IPS-15b (cell line): Measurements from ENCODE around the gene TAF1.
"Not testable (repeated sequence)": the region's sequence is repeated elsewhere in the genome, so short reads cannot be mapped to it uniquely, and the experiment has no call there.

ENCODE experiments used
- H3K27me3 ChIP-seq: one replicate; pipeline ENCODE4 v1.6.1; 2013; ENCODE audit warnings: low read length; ENCODE audit not compliant: control insufficient read depth, insufficient read depth
- H3K36me3 ChIP-seq: one replicate; pipeline ENCODE4 v1.6.1; 2013; ENCODE audit warnings: low read length; ENCODE audit not compliant: control insufficient read depth, insufficient read depth
- H3K4me1 ChIP-seq: one replicate; pipeline ENCODE4 v1.6.1; 2013; ENCODE audit warnings: mild to moderate bottlenecking, low read length; ENCODE audit not compliant: control insufficient read depth, insufficient read depth
- H3K4me3 ChIP-seq: one replicate; pipeline ENCODE4 v1.5.1; 2013; ENCODE audit warnings: low read depth, low read length
- H3K9ac ChIP-seq: one replicate; pipeline ENCODE4 v1.6.1; 2013; ENCODE audit warnings: low read depth, mild to moderate bottlenecking, low read length
- H3K9me3 ChIP-seq: one replicate; pipeline ENCODE4 v1.6.1; 2013; ENCODE audit warnings: mild to moderate bottlenecking, low read length; ENCODE audit not compliant: control insufficient read depth, insufficient read depth

TAF1 gene

GRCh38 chrX:71365875-71366673 is at the start of gene TAF1:
Gene TAF1 (plus strand): TSS chrX:71366357. CDS start chrX:71366375, 18 bp downstream.
- Histone ChIP-seq H3K9ac (peak within 1 kb of the TSS; percentile 60), H3K4me3 (peak within 1 kb of the TSS; percentile 87), H3K4me1 (no peaks in the 10 kb centered on the region), H3K27me3 (no peaks in the 10 kb centered on the region), H3K9me3 (no peaks in the 10 kb centered on the region), H3K36me3 (peaks cover 2% of the 10 kb centered on the region)

- H3K36me3 ChIP-seq, H3K27me3 ChIP-seq, H3K4me3 ChIP-seq, H3K9ac ChIP-seq, H3K4me1 ChIP-seq, H3K9me3 ChIP-seq: not testable (repeated sequence)
Measured at GRCh38 chrX:71316959-71317358, 49.2 kb upstream of the TAF1 start.

- no peaks in the 10 kb centered on the region for H3K4me1 ChIP-seq
- H3K27me3 ChIP-seq = no peaks in the 10 kb centered on the region
- no peak overlapping the region for H3K4me3 ChIP-seq
- no peaks in the 10 kb centered on the region for H3K9me3 ChIP-seq
- no peaks in the 10 kb centered on the region for H3K36me3 ChIP-seq
- H3K9ac ChIP-seq = no peak overlapping the region
Measured at GRCh38 chrX:71320126-71320525, 46.0 kb upstream of the TAF1 start.

GRCh38 chrX:71321731-71322130 is 44.4 kb upstream of the TAF1 start:
- H3K36me3 ChIP-seq = no peaks in the 10 kb centered on the region

GRCh38 chrX:71324452-71324851 is 41.7 kb upstream of the TAF1 start:
- H3K27me3 ChIP-seq, H3K9me3 ChIP-seq, H3K4me3 ChIP-seq, H3K4me1 ChIP-seq, H3K36me3 ChIP-seq, H3K9ac ChIP-seq: not testable (repeated sequence)

More at GRCh38 chrX:71321731-71322130, 44.4 kb upstream of the TAF1 start:
- H3K4me3 ChIP-seq = no peak overlapping the region
- H3K9me3 ChIP-seq = peaks cover 5% of the 10 kb centered on the region
- H3K9ac ChIP-seq = no peak overlapping the region
- no peaks in the 10 kb centered on the region for H3K27me3 ChIP-seq
- H3K4me1 ChIP-seq = no peaks in the 10 kb centered on the region

- no peaks in the 10 kb centered on the region for H3K27me3 ChIP-seq
- H3K9me3 ChIP-seq = peaks cover 5% of the 10 kb centered on the region
- H3K9ac ChIP-seq = no peak overlapping the region
- no peaks in the 10 kb centered on the region for H3K4me1 ChIP-seq
- H3K36me3 ChIP-seq = no peaks in the 10 kb centered on the region
- no peak overlapping the region for H3K4me3 ChIP-seq
Measured at GRCh38 chrX:71326394-71326793, 39.8 kb upstream of the TAF1 start.

GRCh38 chrX:71349151-71349665 is 16.9 kb upstream of the TAF1 start:
- H3K9me3 ChIP-seq, H3K9ac ChIP-seq, H3K4me1 ChIP-seq, H3K4me3 ChIP-seq, H3K27me3 ChIP-seq, H3K36me3 ChIP-seq: not testable (repeated sequence)

GRCh38 chrX:71349867-71350266 is 16.3 kb upstream of the TAF1 start:
- not testable (repeated sequence) for H3K4me3 ChIP-seq, H3K27me3 ChIP-seq, H3K36me3 ChIP-seq, H3K9me3 ChIP-seq, H3K9ac ChIP-seq, H3K4me1 ChIP-seq

GRCh38 chrX:71352439-71352838 is 13.7 kb upstream of the TAF1 start:
- not testable (repeated sequence) for H3K9ac ChIP-seq, H3K4me3 ChIP-seq, H3K4me1 ChIP-seq

GRCh38 chrX:71364221-71364620 is 1.9 kb upstream of the TAF1 start:
- Histone ChIP-seq H3K4me1 (no peaks in the 10 kb centered on the region), H3K36me3 (no peaks in the 10 kb centered on the region), H3K4me3 (no peak overlapping the region), H3K9ac (no peak overlapping the region), H3K27me3 (no peaks in the 10 kb centered on the region), H3K9me3 (no peaks in the 10 kb centered on the region)

More at GRCh38 chrX:71352439-71352838, 13.7 kb upstream of the TAF1 start:
- H3K27me3 ChIP-seq, H3K9me3 ChIP-seq, H3K36me3 ChIP-seq: not testable (repeated sequence)

- H3K4me1 ChIP-seq = no peaks in the 10 kb centered on the region
- no peaks in the 10 kb centered on the region for H3K9me3 ChIP-seq
- no peaks in the 10 kb centered on the region for H3K27me3 ChIP-seq
- H3K36me3 ChIP-seq = peaks cover 2% of the 10 kb centered on the region
- peak overlapping the region; percentile 49 for H3K9ac ChIP-seq
- H3K4me3 ChIP-seq = peak overlapping the region; percentile 83
Measured at GRCh38 chrX:71365356-71365874, 742 bp upstream of the TAF1 start.

- Histone ChIP-seq H3K9me3 (no peaks in the 10 kb centered on the region), H3K4me3 (peak overlapping the region; percentile 87), H3K4me1 (no peaks in the 10 kb centered on the region), H3K36me3 (peaks cover 2% of the 10 kb centered on the region), H3K27me3 (no peaks in the 10 kb centered on the region), H3K9ac (peak overlapping the region; percentile 60)
Measured at GRCh38 chrX:71366674-71367256, 608 bp downstream of the TAF1 start.
